GM23338 (cell line): ENCODE data around the gene EPHA4. TPM values are rescaled to one million over a fixed set of nuclear protein-coding genes. Genes with fewer than 3 reads are reported as not detected.

Source experiments
- ATAC-seq: fragments of 200-7000 bp; cut with Tn5 transposase; 3 replicates; pipeline ENCODE4 v1.9.1; 2020
- DNase-seq: peaks from one replicate; pipeline ENCODE4 v3.0.0-alpha.2; 2015; ENCODE audit warnings: low spot score
- H2AFZ ChIP-seq: fragments of 200-600 bp; sonication (generic); 2 replicates; pipeline ENCODE4 v1.8.0; 2016; ENCODE audit warnings: antibody characterized with exemption, mild to moderate bottlenecking, moderate library complexity
- H3F3A ChIP-seq: fragments of 200-600 bp; sonication (generic); replicated peaks from 2 replicates; pipeline ENCODE4 v1.8.0; 2017; ENCODE audit warnings: antibody characterized with exemption, mixed run types, low read depth
- H3K27ac ChIP-seq: fragments of 200-600 bp; sonication (generic); 2 replicates; pipeline ENCODE4 v1.6.1; 2016; ENCODE audit warnings: low read depth
- H3K27me3 ChIP-seq: fragments of 200-600 bp; sonication (generic); 2 replicates; pipeline ENCODE4 v1.8.0; 2016; ENCODE audit warnings: mild to moderate bottlenecking, mixed run types, moderate library complexity; ENCODE audit not compliant: insufficient read depth
- H3K36me3 ChIP-seq: fragments of 200-600 bp; sonication (generic); 2 replicates; pipeline ENCODE4 v1.8.0; 2016; ENCODE audit warnings: mild to moderate bottlenecking; ENCODE audit not compliant: insufficient read depth
- H3K4me1 ChIP-seq: fragments of 200-600 bp; sonication (generic); 2 replicates; pipeline ENCODE4 v1.8.0; 2016; ENCODE audit warnings: mild to moderate bottlenecking, moderate library complexity; ENCODE audit not compliant: insufficient read depth
- H3K4me2 ChIP-seq: fragments of 200-600 bp; sonication (generic); 2 replicates; pipeline ENCODE4 v1.7.1; 2017; ENCODE audit warnings: mixed run types
- H3K4me3 ChIP-seq: fragments of 200-600 bp; sonication (generic); 2 replicates; pipeline ENCODE4 v1.6.1; 2016; ENCODE audit warnings: mixed run types
- H3K79me2 ChIP-seq: fragments of 200-600 bp; sonication (generic); replicated peaks from 2 replicates; pipeline ENCODE4 v1.8.0; 2017; ENCODE audit warnings: mild to moderate bottlenecking; ENCODE audit not compliant: insufficient read depth
- H3K9me2 ChIP-seq: fragments of 200-600 bp; sonication (generic); 2 replicates; pipeline ENCODE4 v1.8.0; 2017; ENCODE audit not compliant: insufficient read depth
- H4K20me1 ChIP-seq: fragments of 200-600 bp; sonication (generic); replicated peaks from 2 replicates; pipeline ENCODE4 v1.8.0; 2017; ENCODE audit warnings: mild to moderate bottlenecking; ENCODE audit not compliant: insufficient read depth
- H3K27ac Mint-ChIP-seq: 2 replicates; pipeline ENCODE4 v1.8.0; 2020; ENCODE audit warnings: inconsistent platforms, mild to moderate bottlenecking, moderate library complexity, mixed read lengths
- H3K27me3 Mint-ChIP-seq: 3 replicates; pipeline ENCODE4 v1.8.0; 2022; ENCODE audit warnings: low read depth, mild to moderate bottlenecking, moderate library complexity, mixed read lengths, inconsistent platforms; ENCODE audit not compliant: insufficient read depth, poor library complexity
- H3K36me3 Mint-ChIP-seq: 3 replicates; pipeline ENCODE4 v1.8.0; 2021; ENCODE audit warnings: low read depth, mild to moderate bottlenecking, inconsistent platforms, moderate library complexity, mixed read lengths
- H3K4me1 Mint-ChIP-seq: 3 replicates; pipeline ENCODE4 v1.8.0; 2020; ENCODE audit warnings: mild to moderate bottlenecking, inconsistent platforms, mixed read lengths
- H3K4me3 Mint-ChIP-seq: 3 replicates; pipeline ENCODE4 v1.8.0; 2021; ENCODE audit warnings: moderate library complexity, mild to moderate bottlenecking, inconsistent platforms, mixed read lengths
- H3K9me3 Mint-ChIP-seq: 3 replicates; pipeline ENCODE4 v1.8.0; 2020; ENCODE audit warnings: moderate library complexity, mild to moderate bottlenecking, inconsistent platforms, mixed read lengths
- ETS1 ChIP-seq: IDR thresholded peaks from 2 replicates; pipeline ENCODE4 v1.6.1; 2016; ENCODE audit warnings: antibody characterized with exemption
- EZH2 ChIP-seq: fragments of 200-600 bp; sonication (generic); IDR thresholded peaks from one replicate; pipeline ENCODE4 v1.8.0; 2017; ENCODE audit warnings: antibody characterized with exemption, mild to moderate bottlenecking, low read depth; ENCODE audit not compliant: unreplicated experiment
- EZH2phosphoT487 ChIP-seq: fragments of 200-600 bp; sonication (generic); IDR thresholded peaks from one replicate; pipeline ENCODE4 v1.8.1; 2018; ENCODE audit warnings: antibody characterized with exemption; ENCODE audit not compliant: unreplicated experiment
- JUNB ChIP-seq: IDR thresholded peaks from one replicate; pipeline ENCODE4 v1.6.1; 2016; ENCODE audit warnings: antibody characterized with exemption; ENCODE audit not compliant: unreplicated experiment
- NANOG ChIP-seq: IDR thresholded peaks from 2 replicates; pipeline ENCODE4 v1.6.1; 2016; ENCODE audit warnings: antibody characterized with exemption, borderline replicate concordance
- POLR2AphosphoS5 ChIP-seq: IDR thresholded peaks from 2 replicates; pipeline ENCODE4 v1.6.1; 2016; ENCODE audit warnings: antibody characterized with exemption, low read depth
- STAT1 ChIP-seq: IDR thresholded peaks from one replicate; pipeline ENCODE4 v1.6.1; 2016; ENCODE audit warnings: antibody characterized with exemption; ENCODE audit not compliant: unreplicated experiment
- ZNF114 ChIP-seq: fragments of 250-450 bp; sonication (Bioruptor Pico); IDR thresholded peaks from 2 replicates; pipeline ENCODE4 v1.5.0; 2020; ENCODE audit warnings: mild to moderate bottlenecking, moderate library complexity
- ZNF462 ChIP-seq: fragments of 250-450 bp; sonication (Bioruptor Pico); IDR thresholded peaks from 2 replicates; pipeline ENCODE4 v1.5.0; 2020; ENCODE audit warnings: mild to moderate bottlenecking, moderate library complexity
- polyA plus RNA-seq: library from polyadenylated mRNA; unstranded; fragments of >200 nt; fragmentation: Nextera tagmentation; extraction: Ambion mirVana; gene quantifications from 2 replicates; pipeline ENCODE4 v1.2.1, GENCODE V29; 2016
- total RNA-seq: library from RNA; depleted of rRNA; stranded (reverse); fragments of >200 nt; shearing (Covaris generic); gene quantifications from 2 replicates; pipeline ENCODE4 v1.2.3, GENCODE V29; 2014

Gene EPHA4
- total and polyA plus RNA-seq, 2 experiments from 2014 or later, result 4.1 to 6.2 TPM

GRCh38 chr2:221476195-221476594 is 95.9 kb downstream of the EPHA4 start (continued):
- TF ChIP-seq ZNF462 (CRISPR knock-in tag) (no peak), EZH2 (no peak), ZNF114 (no peak)

GRCh38 chr2:221473451-221473850 is 98.7 kb downstream of the EPHA4 start:
- Histone ChIP-seq H3K36me3 (no peaks in the 10 kb centered on the region), H3K27ac (no peak overlapping the region), H3K4me2 (no peak overlapping the region)
- TF ChIP-seq JUNB (no peak), POLR2AphosphoS5 (no peak), NANOG (no peak), ZNF462 (CRISPR knock-in tag) (no peak), STAT1 (no peak), ETS1 (no peak), EZH2phosphoT487 (no peak), ZNF114 (no peak)

More at GRCh38 chr2:221473451-221473850, 98.7 kb downstream of the EPHA4 start:
- Mint-ChIP-seq H3K27me3 (peaks cover 10% of the 10 kb centered on the region), H3K4me1 (peaks cover 21% of the 10 kb centered on the region), H3K4me3 (no peak overlapping the region), H3K9me3 (no peaks in the 10 kb centered on the region), H3K36me3 (no peaks in the 10 kb centered on the region), H3K27ac (no peak overlapping the region)
- Histone ChIP-seq H3F3A (no peaks in the 10 kb centered on the region), H3K9me2 (no peaks in the 10 kb centered on the region), H3K79me2 (no peaks in the 10 kb centered on the region), H3K27me3 (peaks cover 18% of the 10 kb centered on the region), H2AFZ (no peak overlapping the region), H4K20me1 (no peaks in the 10 kb centered on the region; the same call in 1 of the 2 replicates), H3K4me1 (peaks cover 7% of the 10 kb centered on the region), H3K4me3 (no peak overlapping the region)
- ATAC-seq, result no peak
- no peak for DNase-seq
